ENCODE data around the gene MVB12B. TPM values are rescaled to one million over a fixed set of nuclear protein-coding genes. Genes with fewer than 3 reads are reported as not detected.

The MVB12B gene
- total and polyA plus RNA-seq, 2 of the 8 experiments (the other 6 are each of a cell fraction or from before 2014, with no cell fraction given), result 2.6 to 5.0 TPM

DNA sequence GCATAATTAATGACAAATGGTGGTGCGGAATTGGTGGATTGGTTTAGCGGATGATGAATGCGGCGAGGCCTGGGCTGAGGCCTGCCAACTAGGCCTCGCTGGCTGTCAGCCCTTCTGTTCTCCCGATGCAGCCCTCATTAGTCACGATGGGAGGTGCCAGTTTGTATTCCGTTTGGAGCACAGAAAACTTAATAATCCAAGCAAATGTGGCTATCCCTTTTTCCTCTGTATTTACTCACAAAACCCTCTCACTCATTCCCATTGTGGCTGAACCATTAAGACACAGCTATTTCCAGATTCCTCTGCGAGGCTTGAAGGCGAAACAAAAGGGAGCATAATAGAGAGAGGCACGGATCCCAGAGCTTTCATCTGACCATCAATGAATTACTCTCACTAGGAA lies 114.3 kb downstream of the MVB12B start (continued):
- TF ChIP-seq TAF7 (optimal IDR thresholded peaks at IDR 0.05; ENCODE audit: borderline replicate concordance, low read depth, low read length) (no peak), YY1 (IDR thresholded peaks at IDR 0.05; ENCODE audit: low read depth, low read length) (no peak), RFX5 (IDR thresholded peaks at IDR 0.05; ENCODE audit: borderline replicate concordance, low read depth, low read length) (no peak)
